H9 (cell line): ENCODE data around the gene SHTN1. TPM values are rescaled to one million over a fixed set of nuclear protein-coding genes. Genes with fewer than 3 reads are reported as not detected.

Experiments
- DNase-seq: peaks from one replicate; pipeline ENCODE4 v3.0.0-alpha.2; 2017
- H2AFZ ChIP-seq: one replicate; pipeline ENCODE4 v1.6.1; 2013; ENCODE audit warnings: mild to moderate bottlenecking, low read length, control low read depth, moderate library complexity
- H2AK5ac ChIP-seq: 2 replicates; pipeline ENCODE4 v1.6.1; 2013; ENCODE audit warnings: low read length, control low read depth, mixed read lengths; ENCODE audit not compliant: insufficient read length
- H2BK120ac ChIP-seq: one replicate; pipeline ENCODE4 v1.6.1; 2013; ENCODE audit warnings: low read depth, mild to moderate bottlenecking, low read length, control low read depth, inconsistent platforms; ENCODE audit not compliant: poor library complexity, severe bottlenecking
- H2BK12ac ChIP-seq: 2 replicates; pipeline ENCODE4 v1.6.1; 2013; ENCODE audit warnings: low read length, control low read depth, mixed read lengths, low read depth; ENCODE audit not compliant: insufficient read length
- H2BK15ac ChIP-seq: 2 replicates; pipeline ENCODE4 v1.6.1; 2013; ENCODE audit warnings: low read depth, low read length, control low read depth
- H2BK20ac ChIP-seq: one replicate; pipeline ENCODE4 v1.6.1; 2013; ENCODE audit warnings: low read depth, mild to moderate bottlenecking, low read length, control low read depth, inconsistent platforms; ENCODE audit not compliant: poor library complexity, severe bottlenecking
- H2BK5ac ChIP-seq: 2 replicates; pipeline ENCODE4 v1.6.1; 2013; ENCODE audit warnings: low read length, control low read depth, mixed read lengths; ENCODE audit not compliant: insufficient read length
- H3K14ac ChIP-seq: 2 replicates; pipeline ENCODE4 v1.6.1; 2013; ENCODE audit warnings: low read length, control low read depth; ENCODE audit not compliant: insufficient read depth
- H3K18ac ChIP-seq: 2 replicates; pipeline ENCODE4 v1.6.1; 2013; ENCODE audit warnings: low read depth, mild to moderate bottlenecking, mixed read lengths, low read length, control low read depth; ENCODE audit not compliant: insufficient read length
- H3K23ac ChIP-seq: 2 replicates; pipeline ENCODE4 v1.6.1; 2013; ENCODE audit warnings: low read length, control low read depth, mixed read lengths, low read depth; ENCODE audit not compliant: insufficient read length
- H3K23me2 ChIP-seq: 2 replicates; pipeline ENCODE4 v1.6.1; 2013; ENCODE audit warnings: low read depth, mild to moderate bottlenecking, mixed read lengths, low read length, control low read depth; ENCODE audit not compliant: insufficient read length, poor library complexity, severe bottlenecking
- H3K27ac ChIP-seq: 2 replicates; pipeline ENCODE4 v1.5.1; 2013; ENCODE audit warnings: low read length, control low read depth, mixed read lengths, low read depth; ENCODE audit not compliant: insufficient read length
- H3K27me3 ChIP-seq: 2 replicates; pipeline ENCODE4 v1.6.1; 2013; ENCODE audit warnings: low read length, control low read depth, inconsistent platforms; ENCODE audit not compliant: insufficient read depth
- H3K4ac ChIP-seq: 2 replicates; pipeline ENCODE4 v1.6.1; 2013; ENCODE audit warnings: low read depth, mild to moderate bottlenecking, control low read depth, inconsistent platforms, low read length, moderate library complexity
- H3K4me1 ChIP-seq: 2 replicates; pipeline ENCODE4 v1.6.1; 2013; ENCODE audit warnings: low read length, control low read depth, inconsistent platforms; ENCODE audit not compliant: insufficient read depth
- H3K4me2 ChIP-seq: 2 replicates; pipeline ENCODE4 v1.6.1; 2013; ENCODE audit warnings: low read length, control low read depth, mixed read lengths; ENCODE audit not compliant: insufficient read length, insufficient read depth
- H3K56ac ChIP-seq: 2 replicates; pipeline ENCODE4 v1.6.1; 2013; ENCODE audit warnings: low read depth, mild to moderate bottlenecking, mixed read lengths, low read length, control low read depth; ENCODE audit not compliant: insufficient read length
- H3K79me1 ChIP-seq: 2 replicates; pipeline ENCODE4 v1.6.1; 2013; ENCODE audit warnings: low read depth, mild to moderate bottlenecking, moderate library complexity, low read length, control low read depth, inconsistent platforms; ENCODE audit not compliant: insufficient read depth, poor library complexity, severe bottlenecking
- H3K79me2 ChIP-seq: 2 replicates; pipeline ENCODE4 v1.6.1; 2013; ENCODE audit warnings: low read length, control low read depth, inconsistent platforms; ENCODE audit not compliant: insufficient read depth
- H3K9ac ChIP-seq: 2 replicates; pipeline ENCODE4 v1.6.1; 2013; ENCODE audit warnings: low read length, control low read depth, mixed read lengths; ENCODE audit not compliant: insufficient read length; ENCODE audit errors: extremely low read depth
- H3K9me3 ChIP-seq: one replicate; pipeline ENCODE4 v1.6.1; 2013; ENCODE audit warnings: low read depth, low read length, inconsistent platforms; ENCODE audit not compliant: control insufficient read depth
- H3T11ph ChIP-seq: one replicate; pipeline ENCODE4 v1.6.1; 2013; ENCODE audit warnings: mild to moderate bottlenecking, low read length, control low read depth, inconsistent platforms
- H4K20me1 ChIP-seq: one replicate; pipeline ENCODE4 v1.6.1; 2013; ENCODE audit not compliant: control insufficient read depth, insufficient read length, insufficient read depth
- H4K5ac ChIP-seq: 2 replicates; pipeline ENCODE4 v1.6.1; 2013; ENCODE audit warnings: low read depth, mild to moderate bottlenecking, mixed read lengths, low read length, control low read depth; ENCODE audit not compliant: insufficient read length
- H4K8ac ChIP-seq: replicated peaks from 2 replicates; pipeline ENCODE4 v1.6.1; 2013; ENCODE audit warnings: low read length, control low read depth, mixed read lengths, low read depth; ENCODE audit not compliant: insufficient read length
- H4K91ac ChIP-seq: 2 replicates; pipeline ENCODE4 v1.6.1; 2013; ENCODE audit warnings: low read depth, mild to moderate bottlenecking, moderate library complexity, mixed read lengths, low read length, control low read depth; ENCODE audit not compliant: insufficient read length
- H3K27ac Mint-ChIP-seq, 3 experiments: 2 replicates in 2 of 3; 3 replicates in 1 of 3; pipeline ENCODE4 v1.8.0; 2020 to 2021; ENCODE audit warnings: mixed read lengths in 3 of 3, mild to moderate bottlenecking in 1 of 3, moderate library complexity in 1 of 3
- H3K27me3 Mint-ChIP-seq: 2 replicates; pipeline ENCODE4 v1.8.0; 2021; ENCODE audit warnings: low read depth, mild to moderate bottlenecking, moderate library complexity, mixed read lengths
- H3K36me3 Mint-ChIP-seq, 3 experiments: 2 replicates in 2 of 3; 3 replicates in 1 of 3; pipeline ENCODE4 v1.8.0; 2020 to 2021; ENCODE audit warnings: low read depth in 3 of 3, mixed read lengths in 3 of 3; ENCODE audit not compliant: insufficient read depth in 1 of 3
- H3K4me1 Mint-ChIP-seq, 2 experiments: 2 replicates each; pipeline ENCODE4 v1.8.0; 2020; ENCODE audit warnings: mixed read lengths in 2 of 2
- H3K4me3 Mint-ChIP-seq, 2 experiments: 2 replicates in 1 of 2; 3 replicates in 1 of 2; pipeline ENCODE4 v1.8.0; 2020 to 2021; ENCODE audit warnings: mild to moderate bottlenecking in 2 of 2, mixed read lengths in 2 of 2, moderate library complexity in 1 of 2
- H3K9me3 Mint-ChIP-seq, 2 experiments: 2 replicates in 1 of 2; 3 replicates in 1 of 2; pipeline ENCODE4 v1.8.0; 2020; ENCODE audit warnings: mild to moderate bottlenecking in 2 of 2, mixed read lengths in 2 of 2, moderate library complexity in 1 of 2
- CTCF ChIP-seq: fragments of 200-600 bp; sonication (generic); conservative IDR thresholded peaks from 3 replicates; pipeline ENCODE4 v1.8.0; 2021; ENCODE audit warnings: antibody characterized with exemption, mild to moderate bottlenecking
- WGBS: extraction: QIAGEN DNeasy Blood & Tissue Kit; methylation state at CpG from one replicate; pipeline ENCODE4 v1.1.7; 2013; ENCODE audit warnings: missing lambda C conversion rate, low lambda C conversion rate, mixed read lengths; ENCODE audit not compliant: insufficient read length; ENCODE audit errors: extremely low coverage; 5-methylcytosine and 5-hydroxymethylcytosine counted together
- total RNA-seq: library from RNA; stranded (reverse); gene quantifications from 2 replicates; pipeline ENCODE4 v1.2.1, GENCODE V29; 2021

SHTN1 gene
- total RNA-seq, 1 experiment from 2014 or later, result 22.1 TPM

DNA sequence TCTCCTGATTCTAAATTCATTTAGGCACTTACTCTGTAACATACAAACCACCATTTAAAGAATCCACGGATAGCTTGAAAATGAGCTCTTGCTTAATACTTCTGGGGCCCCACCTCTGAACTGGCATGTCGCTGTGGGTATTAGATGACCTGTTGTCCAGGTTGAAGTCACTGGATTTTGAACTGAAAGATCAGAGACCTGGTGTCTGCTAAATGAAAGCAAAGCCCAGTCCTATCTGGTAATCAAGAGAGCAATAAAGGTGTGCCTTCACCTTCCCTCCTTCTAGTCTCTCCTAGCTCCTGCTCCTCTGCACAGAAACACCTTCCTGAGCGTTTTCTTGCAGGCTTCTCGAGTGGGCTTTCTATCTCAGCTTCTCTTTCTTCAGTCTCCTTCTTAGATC is 151.3 kb downstream of the SHTN1 start:
- H2BK15ac ChIP-seq, result no peak overlapping the region
- no peak overlapping the region for H2AK5ac ChIP-seq
- Mint-ChIP-seq H3K27me3 (peaks cover 25% of the 10 kb centered on the region), H3K9me3 (peaks cover 0 to 8% of the 10 kb centered on the region in 2 experiments; a peak in 2 of 5 replicates), H3K27ac (no peak overlapping the region), H3K4me3 (no peak overlapping the region), H3K36me3 (peaks cover 0 to 8% (median 4%) of the 10 kb centered on the region in 3 experiments; a peak in 3 of 7 replicates), H3K4me1 (peaks cover 10% of the 10 kb centered on the region in 2 experiments)
- no peak overlapping the region for H3K4me2 ChIP-seq
- H3K14ac ChIP-seq, result no peak overlapping the region
- no peak for DNase-seq
- H2AFZ ChIP-seq, result no peak overlapping the region
- no peak for TF ChIP-seq CTCF
- H3K79me2 ChIP-seq, result no peaks in the 10 kb centered on the region
- no peak overlapping the region for H4K91ac ChIP-seq
- H3K9me3 ChIP-seq, result no peaks in the 10 kb centered on the region
- no peaks in the 10 kb centered on the region for H3K79me1 ChIP-seq
- no peak overlapping the region for H3K4ac ChIP-seq
- H2BK5ac ChIP-seq, result no peak overlapping the region
- no peak overlapping the region for H2BK12ac ChIP-seq
- no CpG with 5 or more reads among the region's 4 CpGs for WGBS
- no peak overlapping the region for H4K5ac ChIP-seq
- no peaks in the 10 kb centered on the region for H3K27me3 ChIP-seq
- H3K27ac ChIP-seq, result no peak overlapping the region
- no peak overlapping the region for H3K23ac ChIP-seq
- no peak overlapping the region for H4K8ac ChIP-seq
- no peak overlapping the region for H2BK120ac ChIP-seq
- no peak overlapping the region for H2BK20ac ChIP-seq
- H3K9ac ChIP-seq, result no peak overlapping the region
- no peak overlapping the region for H3K18ac ChIP-seq
- no peak overlapping the region for H3T11ph ChIP-seq
- H3K23me2 ChIP-seq, result peaks cover 8% of the 10 kb centered on the region
- H3K56ac ChIP-seq, result no peak overlapping the region
- H4K20me1 ChIP-seq, result no peaks in the 10 kb centered on the region
- no peaks in the 10 kb centered on the region for H3K4me1 ChIP-seq
